ENCODE data around the gene ADGRF5.

ADGRF5 gene, protein sequence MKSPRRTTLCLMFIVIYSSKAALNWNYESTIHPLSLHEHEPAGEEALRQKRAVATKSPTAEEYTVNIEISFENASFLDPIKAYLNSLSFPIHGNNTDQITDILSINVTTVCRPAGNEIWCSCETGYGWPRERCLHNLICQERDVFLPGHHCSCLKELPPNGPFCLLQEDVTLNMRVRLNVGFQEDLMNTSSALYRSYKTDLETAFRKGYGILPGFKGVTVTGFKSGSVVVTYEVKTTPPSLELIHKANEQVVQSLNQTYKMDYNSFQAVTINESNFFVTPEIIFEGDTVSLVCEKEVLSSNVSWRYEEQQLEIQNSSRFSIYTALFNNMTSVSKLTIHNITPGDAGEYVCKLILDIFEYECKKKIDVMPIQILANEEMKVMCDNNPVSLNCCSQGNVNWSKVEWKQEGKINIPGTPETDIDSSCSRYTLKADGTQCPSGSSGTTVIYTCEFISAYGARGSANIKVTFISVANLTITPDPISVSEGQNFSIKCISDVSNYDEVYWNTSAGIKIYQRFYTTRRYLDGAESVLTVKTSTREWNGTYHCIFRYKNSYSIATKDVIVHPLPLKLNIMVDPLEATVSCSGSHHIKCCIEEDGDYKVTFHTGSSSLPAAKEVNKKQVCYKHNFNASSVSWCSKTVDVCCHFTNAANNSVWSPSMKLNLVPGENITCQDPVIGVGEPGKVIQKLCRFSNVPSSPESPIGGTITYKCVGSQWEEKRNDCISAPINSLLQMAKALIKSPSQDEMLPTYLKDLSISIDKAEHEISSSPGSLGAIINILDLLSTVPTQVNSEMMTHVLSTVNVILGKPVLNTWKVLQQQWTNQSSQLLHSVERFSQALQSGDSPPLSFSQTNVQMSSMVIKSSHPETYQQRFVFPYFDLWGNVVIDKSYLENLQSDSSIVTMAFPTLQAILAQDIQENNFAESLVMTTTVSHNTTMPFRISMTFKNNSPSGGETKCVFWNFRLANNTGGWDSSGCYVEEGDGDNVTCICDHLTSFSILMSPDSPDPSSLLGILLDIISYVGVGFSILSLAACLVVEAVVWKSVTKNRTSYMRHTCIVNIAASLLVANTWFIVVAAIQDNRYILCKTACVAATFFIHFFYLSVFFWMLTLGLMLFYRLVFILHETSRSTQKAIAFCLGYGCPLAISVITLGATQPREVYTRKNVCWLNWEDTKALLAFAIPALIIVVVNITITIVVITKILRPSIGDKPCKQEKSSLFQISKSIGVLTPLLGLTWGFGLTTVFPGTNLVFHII (N-terminal part only)

DNA sequence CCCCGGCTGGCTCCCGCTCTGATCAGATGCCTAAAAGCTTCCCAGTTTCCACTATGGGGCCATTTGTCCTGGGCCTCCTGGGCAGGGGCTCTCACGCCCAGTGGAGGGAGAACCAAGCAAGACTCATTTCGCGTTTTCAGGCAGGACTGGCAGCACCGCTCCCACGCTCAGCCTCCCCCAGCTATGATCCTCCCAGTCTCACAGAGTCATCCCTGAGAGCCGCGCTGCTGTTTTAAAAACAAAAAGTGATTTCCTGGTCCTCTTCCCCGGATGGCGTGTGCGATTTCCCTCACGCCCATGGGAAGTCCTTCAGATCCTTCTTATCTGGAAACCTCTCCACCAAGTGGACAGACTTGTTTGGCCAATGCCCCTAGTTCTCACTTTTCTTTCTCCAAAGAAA is at the start of gene ADGRF5:
ADGRF5 (minus strand) TSS at position 208 of the 400 bp plus-strand sequence. CDS start 15,176 bp downstream, outside the sequence.
- no peak for DNase-seq (ENCODE audit: low read depth in 4 of 4, low spot score in 1 of 4)

DNA sequence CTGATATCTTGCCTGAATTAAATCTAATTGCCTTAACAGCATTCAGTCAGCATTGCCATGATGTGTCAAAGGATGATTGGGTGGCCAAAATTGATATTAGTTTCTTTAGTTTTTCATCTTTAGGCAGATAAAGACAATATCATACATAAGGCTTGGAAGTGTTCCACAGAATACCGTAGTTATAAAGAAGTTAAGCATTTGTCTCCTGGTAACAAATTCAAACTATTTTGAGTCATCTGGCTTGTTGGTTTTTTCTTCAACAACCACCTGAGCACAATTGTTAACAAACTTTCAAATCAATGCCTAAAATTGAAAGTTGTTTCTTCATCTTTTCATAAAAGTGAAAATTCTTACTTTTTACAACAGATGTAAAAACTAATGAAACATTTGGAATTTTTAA is 47.5 kb upstream of the ADGRF5 start:
- no peak for DNase-seq (ENCODE audit: low read depth in 4 of 4, low spot score in 1 of 4)

DNA sequence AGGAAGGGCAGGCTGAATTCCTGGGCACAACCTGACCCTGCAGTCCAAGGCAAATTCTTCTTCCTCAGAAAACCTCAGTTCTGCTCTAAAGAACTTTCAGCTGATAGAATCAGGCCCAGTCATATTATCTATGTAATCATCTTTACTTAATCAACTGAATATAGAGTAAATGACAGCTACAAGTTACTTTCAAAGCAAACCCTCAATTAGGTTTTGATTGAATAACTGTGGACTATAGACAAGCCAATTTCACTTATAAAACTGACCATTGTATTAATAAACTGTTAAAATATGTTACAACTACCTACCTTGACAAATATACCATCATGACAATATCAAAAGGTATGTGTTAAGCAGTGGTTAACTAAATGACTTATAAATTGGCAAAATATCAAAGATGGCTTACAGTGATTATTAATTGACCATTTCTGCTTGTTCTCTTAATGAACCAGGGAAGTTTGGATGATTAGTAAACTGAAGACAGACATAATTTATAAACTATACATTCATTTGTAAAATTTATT is 46.1 kb upstream of the ADGRF5 start:
- no peak for DNase-seq (ENCODE audit: low read depth in 4 of 4, low spot score in 1 of 4)

DNA sequence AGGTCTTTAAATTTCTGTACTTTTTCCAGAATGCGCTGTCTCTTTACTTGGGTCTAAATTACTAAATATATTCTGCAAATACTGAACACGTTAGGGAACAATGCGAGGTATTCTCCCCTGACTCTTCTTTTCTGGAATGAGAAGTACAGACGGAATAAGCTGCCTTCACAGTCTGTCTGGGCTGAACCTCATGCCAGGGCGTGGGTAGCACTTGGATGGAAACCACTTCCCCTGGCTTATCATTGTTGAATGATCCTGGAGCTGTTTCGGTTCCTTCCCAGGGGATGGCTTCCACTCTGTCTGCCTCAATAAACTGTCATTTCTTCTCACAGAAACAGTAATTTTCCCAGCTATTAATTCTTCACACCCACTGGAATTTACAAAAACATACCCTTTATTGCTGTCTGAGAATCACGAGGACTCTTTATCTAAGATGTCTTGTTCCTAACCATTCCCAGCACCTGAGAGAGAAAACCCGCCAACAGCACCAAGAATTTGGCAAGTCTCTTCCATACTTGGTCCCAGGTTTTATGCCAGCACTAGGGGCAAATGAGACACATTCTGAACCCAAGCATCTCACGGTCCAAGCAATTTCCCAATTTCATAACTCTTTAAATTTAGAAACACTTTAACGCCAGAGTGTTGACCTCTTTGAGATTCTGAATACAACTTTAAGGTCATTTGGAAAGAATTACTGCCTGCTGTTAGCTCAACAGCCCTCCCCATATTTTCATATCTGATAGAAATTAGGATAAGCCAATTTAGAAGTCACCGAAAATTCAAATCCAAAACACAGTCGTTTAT is 43.2 kb upstream of the ADGRF5 start:
- DNase-seq (ENCODE audit: low read depth in 4 of 4, low spot score in 1 of 4): no peak

DNA sequence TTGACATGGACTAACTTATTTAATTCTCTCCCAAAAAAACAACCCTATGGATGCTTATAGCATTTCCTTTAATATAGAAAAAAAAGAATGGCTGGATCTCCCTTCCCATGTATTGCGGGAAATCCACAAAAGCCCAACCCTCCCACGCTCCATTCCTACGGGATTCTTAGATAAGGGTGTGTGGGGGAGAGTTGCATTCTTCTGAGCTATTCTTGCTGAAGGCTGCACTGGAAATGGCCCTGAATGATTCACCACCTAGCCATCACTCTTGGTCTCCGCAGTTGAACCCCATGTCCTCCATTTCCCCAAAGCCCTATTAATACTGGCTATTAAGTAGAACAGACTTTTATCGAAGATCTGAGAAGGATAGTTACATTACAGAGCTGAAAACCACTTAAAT is 41.9 kb upstream of the ADGRF5 start:
- no peak for DNase-seq (ENCODE audit: low read depth in 4 of 4, low spot score in 1 of 4)

DNA sequence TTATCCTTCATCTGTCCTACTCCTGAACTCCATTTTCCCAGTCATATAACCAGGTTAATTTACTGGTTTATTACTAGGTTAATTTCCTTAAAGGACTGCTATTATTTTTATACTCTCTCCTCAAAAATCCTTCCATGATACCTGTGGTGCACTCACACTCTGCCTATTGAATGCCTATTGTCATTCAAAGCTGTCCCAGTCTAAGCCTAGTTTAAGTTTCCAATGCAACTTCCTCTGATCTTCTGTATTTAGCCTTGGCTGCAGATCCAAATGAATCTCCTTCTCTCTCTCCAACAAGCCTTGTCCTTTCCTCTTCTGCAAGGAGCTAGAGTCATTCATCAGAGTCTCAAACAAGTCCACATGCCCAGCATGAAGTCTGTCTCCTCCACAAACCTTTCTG is 41.3 kb upstream of the ADGRF5 start:
- DNase-seq (ENCODE audit: low read depth in 4 of 4, low spot score in 1 of 4): no peak

DNA sequence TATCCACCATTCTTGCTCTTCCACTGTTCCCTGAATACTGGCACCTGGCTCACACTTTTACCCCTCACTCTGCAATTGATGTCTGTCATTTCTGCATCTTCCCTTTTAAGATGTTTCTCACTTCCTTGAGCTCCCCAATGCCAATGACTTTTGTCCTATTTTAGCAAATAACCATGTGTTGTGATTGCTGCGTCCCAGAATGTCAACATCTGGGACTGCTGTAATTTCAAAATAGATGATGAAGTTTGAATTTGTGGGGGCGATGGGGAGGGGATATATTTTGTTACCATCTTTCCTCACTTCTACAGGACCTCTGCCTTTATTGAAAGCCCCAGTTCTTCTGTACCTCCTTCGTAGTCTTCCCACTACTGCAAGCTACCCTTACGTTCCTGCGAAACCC is 40.0 kb upstream of the ADGRF5 start:
- no peak for DNase-seq (ENCODE audit: low read depth in 4 of 4, low spot score in 1 of 4)

DNA sequence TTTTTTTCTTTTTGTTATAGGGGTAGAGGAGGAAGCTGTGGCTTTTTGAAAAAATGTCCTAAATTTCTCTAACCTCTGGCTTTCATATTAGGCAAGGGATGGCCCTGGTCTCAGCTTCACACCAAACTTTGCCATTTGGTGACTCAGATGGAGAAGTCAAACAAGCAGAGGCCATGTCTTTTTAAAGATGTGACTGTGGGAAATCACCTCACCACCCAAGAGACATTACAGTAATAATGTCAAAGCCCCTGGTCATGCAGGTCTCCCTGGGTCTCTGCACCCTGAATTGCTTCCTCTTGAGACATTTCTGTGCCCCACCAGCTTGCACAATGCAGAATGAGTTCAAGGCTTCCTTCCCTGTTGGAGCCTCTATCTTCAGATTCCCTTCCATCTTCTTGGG is 39.5 kb upstream of the ADGRF5 start:
- DNase-seq (ENCODE audit: low read depth in 4 of 4, low spot score in 1 of 4): no peak

DNA sequence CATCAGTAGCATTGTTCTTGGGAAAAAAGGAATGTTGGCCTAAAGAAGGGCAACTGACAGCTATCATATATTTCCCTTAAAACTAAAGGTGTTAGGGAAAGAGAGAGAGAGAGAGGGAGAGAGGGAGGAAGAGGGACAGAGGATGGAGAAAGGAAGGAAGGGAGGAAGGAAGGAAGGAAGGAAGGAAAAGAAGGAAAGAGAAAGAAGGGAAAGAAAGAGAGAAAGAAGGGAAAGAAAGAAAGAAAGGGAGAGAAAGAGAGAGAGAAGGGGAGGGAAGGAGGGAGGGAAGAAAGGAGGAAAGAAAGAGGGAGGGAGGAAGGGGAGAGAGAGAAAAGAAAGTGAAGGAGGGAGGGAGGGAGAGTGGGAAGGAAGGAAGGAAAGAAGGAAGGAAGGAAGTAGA is 37.7 kb upstream of the ADGRF5 start:
- no peak for DNase-seq (ENCODE audit: low read depth in 4 of 4, low spot score in 1 of 4)

DNA sequence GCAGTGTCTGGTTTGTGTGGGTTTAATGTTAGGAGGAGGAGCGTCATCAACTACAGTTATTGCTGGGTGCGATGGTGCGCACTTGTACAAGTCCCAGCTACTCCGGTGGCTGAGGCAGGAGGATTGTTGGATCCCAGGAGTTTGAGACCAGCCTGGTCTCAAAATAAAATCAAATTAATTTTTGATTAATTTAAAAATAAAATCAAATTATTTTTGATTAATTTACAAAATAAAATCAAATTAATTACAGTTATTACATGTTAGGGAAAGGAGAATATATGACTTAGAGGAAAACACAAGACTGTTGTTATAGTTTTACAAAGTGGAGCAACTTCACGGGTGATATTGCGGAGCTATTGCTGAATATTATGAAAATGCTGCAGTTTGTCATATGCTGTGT is 34.7 kb upstream of the ADGRF5 start:
- no peak for DNase-seq (ENCODE audit: low read depth in 4 of 4, low spot score in 1 of 4)

DNA sequence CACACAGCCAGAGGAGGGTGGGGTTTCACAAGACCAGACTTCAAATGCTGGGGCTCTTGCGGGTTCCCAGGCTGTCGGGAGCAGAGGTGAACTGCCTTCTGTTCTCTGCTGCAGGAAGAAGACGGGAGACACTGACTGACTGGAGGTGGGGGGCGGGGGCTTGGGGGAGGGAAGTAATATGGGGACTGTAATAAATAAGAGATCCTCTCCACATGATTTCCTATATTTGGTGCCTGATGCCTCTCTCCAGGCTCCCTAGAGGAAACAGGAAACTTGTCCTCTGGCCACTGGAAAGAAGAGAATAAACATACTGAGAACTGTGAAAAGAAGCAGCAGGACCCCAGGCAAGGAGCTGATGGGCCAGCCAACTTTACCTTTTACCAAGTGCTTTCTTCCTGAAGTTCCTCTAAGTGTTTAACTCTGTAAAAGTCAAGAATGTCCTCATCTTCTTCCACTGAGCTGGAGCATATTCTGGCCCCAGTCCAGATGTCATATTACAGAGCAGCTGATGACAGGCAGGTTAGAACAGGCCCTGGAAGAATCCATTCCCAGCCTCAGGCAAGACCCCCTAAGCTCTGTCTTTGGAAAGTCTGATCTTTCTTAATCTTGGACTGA is 33.2 kb upstream of the ADGRF5 start:
- no peak for DNase-seq (ENCODE audit: low read depth in 4 of 4, low spot score in 1 of 4)

DNA sequence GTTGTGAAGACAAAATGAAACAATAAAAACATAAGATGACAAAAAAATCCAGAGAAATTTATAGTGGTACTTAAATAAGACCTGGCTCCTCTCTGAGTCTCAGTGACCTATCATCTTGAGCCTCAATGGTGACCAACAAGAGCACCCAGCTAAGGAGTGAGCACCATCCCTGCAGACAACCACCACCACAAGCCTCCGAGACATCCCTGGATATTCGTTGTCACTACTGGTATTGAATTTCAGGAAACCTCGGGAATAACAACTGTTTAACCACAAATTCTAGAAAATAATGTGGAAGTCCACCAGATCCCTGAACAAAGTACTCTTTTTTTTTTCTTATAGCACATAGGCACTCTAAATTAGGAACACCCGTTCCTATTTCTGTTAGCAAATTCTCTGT is 32.2 kb upstream of the ADGRF5 start:
- DNase-seq (ENCODE audit: low read depth in 4 of 4, low spot score in 1 of 4): no peak

DNA sequence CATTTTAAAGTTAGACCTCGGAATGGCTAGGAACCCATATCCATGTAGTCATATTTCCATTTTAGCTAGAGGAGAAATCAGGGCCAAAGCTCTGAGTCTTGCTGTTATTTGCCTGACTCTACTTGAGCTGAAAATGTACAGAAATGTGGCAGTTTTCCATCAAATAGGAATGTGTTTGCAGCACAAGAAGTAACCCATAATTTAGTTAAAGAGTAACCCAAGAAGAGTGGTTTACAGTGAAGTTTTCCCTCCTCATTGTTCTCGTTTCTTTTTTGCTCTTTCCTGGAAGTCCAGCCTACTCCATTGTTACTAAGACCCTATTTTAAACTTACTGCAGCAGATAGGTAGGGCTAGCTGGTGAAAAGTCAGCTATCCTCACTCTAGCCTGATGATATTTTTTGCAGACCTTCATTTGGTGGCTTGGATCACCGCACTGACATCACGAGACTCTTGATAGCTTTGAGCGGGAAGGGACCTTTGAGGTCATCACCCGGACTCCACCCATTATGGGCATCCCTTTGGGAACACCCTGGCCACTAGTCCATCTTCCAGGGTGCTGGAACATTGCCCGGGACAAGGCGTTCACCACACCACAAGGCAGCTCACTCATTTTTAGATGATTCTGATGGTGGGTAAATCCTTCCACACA is 28.0 kb upstream of the ADGRF5 start:
- DNase-seq (ENCODE audit: low read depth in 4 of 4, low spot score in 1 of 4): no peak

DNA sequence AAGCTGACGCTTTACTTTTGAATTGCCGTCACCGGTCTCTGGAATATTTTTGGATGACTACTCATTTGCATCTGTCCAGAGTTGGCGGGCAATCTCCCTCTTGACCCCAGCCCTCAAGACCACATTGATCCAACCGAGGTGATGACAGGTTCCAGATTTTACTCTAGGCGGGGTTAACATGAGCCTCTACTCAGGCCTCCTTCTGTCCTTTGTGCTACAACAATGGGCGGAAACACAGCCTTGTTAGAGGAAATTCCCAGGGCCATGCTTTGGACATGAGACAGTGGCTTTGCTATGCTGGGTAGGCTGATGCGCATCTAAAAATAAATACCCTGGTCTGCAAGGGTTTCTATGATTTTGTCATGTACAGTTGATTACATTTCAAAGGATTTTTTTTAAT is 27.0 kb upstream of the ADGRF5 start:
- DNase-seq (ENCODE audit: low read depth in 4 of 4, low spot score in 1 of 4): no peak

DNA sequence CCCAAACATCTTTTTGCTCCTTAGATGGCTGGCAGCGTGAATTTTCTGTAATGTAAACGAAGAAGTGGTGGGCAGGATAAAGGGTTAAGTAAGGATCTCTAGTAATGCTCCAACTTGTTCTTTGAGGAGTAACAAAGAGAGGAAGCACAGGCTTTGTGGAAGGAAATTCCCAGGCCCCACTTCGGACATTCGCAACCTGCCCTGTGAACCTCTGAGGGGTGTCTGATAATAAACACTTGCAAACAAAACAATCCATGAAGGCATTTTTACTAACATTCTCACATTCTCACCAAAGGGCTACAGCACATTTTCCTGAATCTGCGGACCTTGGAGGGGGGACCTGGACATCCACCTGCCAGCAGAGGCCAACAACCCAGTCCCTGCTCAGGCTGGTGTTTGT is 25.8 kb upstream of the ADGRF5 start:
- no peak for DNase-seq (ENCODE audit: low read depth in 4 of 4, low spot score in 1 of 4)

DNA sequence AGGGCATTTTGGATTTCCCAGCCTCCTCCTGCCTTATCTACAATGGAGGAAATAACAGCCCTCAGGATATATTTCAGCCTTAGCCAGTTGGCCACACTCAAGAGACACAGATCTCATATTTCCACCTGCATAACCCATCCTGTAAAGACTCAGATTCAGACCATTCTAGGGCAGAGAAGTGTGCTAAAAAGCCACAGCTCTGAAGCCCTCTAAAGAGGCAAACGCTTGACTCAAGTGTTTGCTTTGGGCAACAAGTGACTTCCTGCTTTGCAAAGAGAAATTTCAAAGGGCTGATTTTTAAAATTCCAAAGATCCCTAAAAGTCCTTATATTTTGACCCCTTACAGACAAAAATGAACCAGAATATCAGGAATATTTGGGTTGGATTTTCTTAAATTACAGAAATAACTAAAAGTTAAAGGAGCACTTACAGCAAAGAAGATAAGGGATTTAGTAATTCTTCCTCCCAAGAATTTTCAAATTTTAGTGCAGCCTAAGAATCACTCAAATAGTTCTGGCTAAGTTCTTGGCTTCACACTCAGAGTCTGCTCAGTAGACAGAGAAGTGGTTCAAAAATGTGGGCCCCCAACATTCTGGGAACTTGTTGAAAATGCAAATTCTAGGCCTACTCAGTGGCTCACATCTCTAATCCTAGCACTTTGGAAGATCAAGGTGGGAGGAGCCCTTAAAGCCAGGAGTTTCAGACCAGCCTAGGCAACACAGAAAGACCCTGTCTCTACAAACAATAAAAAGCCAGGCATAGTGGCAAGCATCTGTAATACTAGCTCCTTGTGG is 18.9 kb upstream of the ADGRF5 start:
- no peak for DNase-seq (ENCODE audit: low read depth in 4 of 4, low spot score in 1 of 4)

DNA sequence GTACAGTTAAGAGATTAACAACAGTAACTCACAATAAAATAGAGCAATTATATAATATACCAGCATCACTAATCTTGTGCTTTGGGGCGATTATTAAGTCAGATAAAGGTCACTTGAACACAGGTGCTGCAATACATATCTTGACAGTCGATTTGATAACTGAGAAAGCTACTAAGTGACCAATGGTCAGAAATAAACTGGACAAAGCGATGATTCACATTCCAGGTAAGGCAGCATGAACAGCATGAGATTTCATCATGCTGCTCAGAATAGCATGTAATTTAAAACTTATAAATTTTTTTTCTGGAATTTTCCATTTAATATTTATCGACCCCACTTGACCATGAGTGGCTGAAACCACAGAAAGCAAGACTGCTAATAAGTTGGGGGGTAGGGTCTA is 15.9 kb upstream of the ADGRF5 start:
- DNase-seq (ENCODE audit: low read depth in 4 of 4, low spot score in 1 of 4): no peak

DNA sequence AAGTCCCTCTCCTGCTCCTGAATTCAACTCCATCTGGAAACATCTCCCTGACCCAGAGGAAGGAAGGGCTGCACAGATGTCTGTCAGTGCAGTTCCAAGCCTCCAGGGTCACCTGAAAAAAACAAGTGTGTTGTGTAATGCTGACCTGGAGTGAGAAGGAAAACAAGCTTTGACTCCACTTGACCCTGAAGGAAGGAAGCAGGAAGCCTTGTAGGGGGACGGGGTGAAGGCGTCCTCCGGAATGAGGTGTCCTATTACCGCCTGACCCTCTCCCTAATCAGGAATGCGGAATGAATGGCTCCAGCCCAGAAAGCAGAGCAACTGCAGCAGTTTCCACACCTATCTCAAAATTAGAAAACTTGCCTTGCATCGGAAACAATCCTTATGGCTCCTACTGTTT is 13.9 kb upstream of the ADGRF5 start:
- no peak for DNase-seq (ENCODE audit: low read depth in 4 of 4, low spot score in 1 of 4)

DNA sequence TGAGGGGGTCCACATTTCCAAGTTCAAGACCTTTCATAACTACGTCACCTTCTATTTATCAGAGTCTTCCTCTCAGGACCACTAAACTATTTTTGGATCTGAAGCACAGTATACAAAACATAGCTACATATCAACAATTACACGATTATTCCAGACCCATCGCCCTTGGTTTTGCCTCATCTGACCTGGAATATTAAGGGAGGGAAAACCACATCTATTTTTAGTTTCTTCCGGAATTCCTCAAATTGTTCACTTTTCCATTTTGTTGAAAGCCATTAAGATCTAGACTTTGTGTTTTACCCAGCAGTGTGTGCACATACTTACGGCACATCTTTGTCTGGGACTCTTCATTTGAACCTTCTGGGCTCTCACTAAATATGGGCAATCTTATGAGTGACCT is 12.0 kb upstream of the ADGRF5 start:
- DNase-seq (ENCODE audit: low read depth in 4 of 4, low spot score in 1 of 4): no peak
